SK-N-SH (cell line): ENCODE data around the gene PIP5K1C. TPM values are rescaled to one million over a fixed set of nuclear protein-coding genes. Genes with fewer than 3 reads are reported as not detected.

Source experiments
- CTCF ChIA-PET: fragments of 300-600, 350-600 bp; formaldehyde crosslinking; extraction: SDS; loops from one replicate; lab custom pipeline; 2021; lab: Yijun Ruan, JAX
- POLR2A ChIA-PET: fragments of 350-600 bp; sonication (Branson Sonifier 250); formaldehyde crosslinking; extraction: SDS; loops from one replicate; lab custom pipeline; 2020; ENCODE audit warnings: antibody characterized with exemption, inconsistent platforms; lab: Yijun Ruan, JAX
- DNase-seq: peaks from one replicate; pipeline ENCODE4 v3.0.0; 2012
- H2AFZ ChIP-seq: fragments of 200-600 bp; sonication (generic); 2 replicates; pipeline ENCODE4 v1.8.1; 2016; ENCODE audit warnings: antibody characterized with exemption, mild to moderate bottlenecking, low read depth
- H3F3A ChIP-seq: fragments of 200-600 bp; sonication (generic); replicated peaks from 2 replicates; pipeline ENCODE3; 2016; ENCODE audit warnings: antibody characterized with exemption, mild to moderate bottlenecking; ENCODE audit not compliant: insufficient read depth
- H3K27ac ChIP-seq, 2 experiments: fragments of 200-500 bp in 1 of 2; fragments of 200-600 bp in 1 of 2; sonication (Bioruptor generic) in 1 of 2; sonication (generic), shearing (Covaris generic) in 1 of 2; 2 replicates each; pipeline versions ENCODE4 v1.5.1 to v1.6.1; 2014 to 2016; ENCODE audit warnings: low read depth in 2 of 2, inconsistent platforms in 1 of 2, low read length in 1 of 2, mild to moderate bottlenecking in 1 of 2, mixed read lengths in 1 of 2
- H3K27me3 ChIP-seq: fragments of 200-600 bp; sonication (generic), shearing (Covaris generic); 2 replicates; pipeline ENCODE4 v1.6.1; 2016; ENCODE audit warnings: mixed run types; ENCODE audit not compliant: insufficient read depth
- H3K36me3 ChIP-seq, 2 experiments: fragments of 200-500 bp in 1 of 2; fragments of 200-600 bp in 1 of 2; sonication (Bioruptor generic) in 1 of 2; sonication (generic) in 1 of 2; replicated peaks in 1 of 2; 2 replicates each; pipeline versions ENCODE3 to v1.5.1; 2014 to 2016; ENCODE audit warnings: low read length in 1 of 2, mild to moderate bottlenecking in 1 of 2; ENCODE audit not compliant: insufficient read depth in 2 of 2, control insufficient read depth in 1 of 2
- H3K4me1 ChIP-seq, 2 experiments: fragments of 200-500 bp in 1 of 2; fragments of 200-600 bp in 1 of 2; sonication (Bioruptor generic) in 1 of 2; sonication (generic), shearing (Covaris generic) in 1 of 2; 2 replicates each; pipeline versions ENCODE4 v1.5.1 to v1.6.1; 2014 to 2016; ENCODE audit warnings: low read depth in 1 of 2, low read length in 1 of 2, mixed run types in 1 of 2; ENCODE audit not compliant: insufficient read depth in 2 of 2, control insufficient read depth in 1 of 2
- H3K4me2 ChIP-seq: fragments of 200-600 bp; sonication (generic), shearing (Covaris generic); 2 replicates; pipeline ENCODE4 v1.6.1; 2017; ENCODE audit warnings: mixed run types
- H3K4me3 ChIP-seq, 2 experiments: fragments of 200-500 bp in 1 of 2; fragments of 200-600 bp in 1 of 2; sonication (Bioruptor generic) in 1 of 2; sonication (generic), shearing (Covaris generic) in 1 of 2; 2 replicates each; pipeline versions ENCODE4 v1.5.1 to v1.8.1; 2014 to 2016; ENCODE audit warnings: low read depth in 2 of 2, inconsistent platforms in 1 of 2, low read length in 1 of 2, mild to moderate bottlenecking in 1 of 2, mixed read lengths in 1 of 2, moderate library complexity in 1 of 2
- H3K79me2 ChIP-seq: fragments of 200-600 bp; sonication (generic); 2 replicates; pipeline ENCODE4 v1.8.1; 2017; ENCODE audit warnings: mild to moderate bottlenecking; ENCODE audit not compliant: insufficient read depth
- H3K9ac ChIP-seq: fragments of 200-600 bp; sonication (generic); 2 replicates; pipeline ENCODE4 v1.6.1; 2017; ENCODE audit warnings: mixed run types
- H3K9me2 ChIP-seq: fragments of 200-600 bp; sonication (generic); 2 replicates; pipeline ENCODE4 v1.6.1; 2017; ENCODE audit warnings: mixed run types
- H3K9me3 ChIP-seq: fragments of 200-600 bp; sonication (generic); 2 replicates; pipeline ENCODE4 v1.6.1; 2017; ENCODE audit warnings: mixed run types, mild to moderate bottlenecking, moderate library complexity
- H4K20me1 ChIP-seq: fragments of 200-600 bp; sonication (generic); 2 replicates; pipeline ENCODE4 v1.6.1; 2017; ENCODE audit warnings: mild to moderate bottlenecking, mixed run types; ENCODE audit not compliant: insufficient read depth
- EP300 ChIP-seq, 2 experiments: IDR thresholded peaks; 2 replicates each; pipeline versions ENCODE4 v1.4.0 to v1.6.1; 2012; ENCODE audit warnings: borderline replicate concordance in 1 of 2, low read depth in 1 of 2, low read length in 1 of 2
- FOSL2 ChIP-seq: IDR thresholded peaks from 2 replicates; pipeline ENCODE4 v1.4.0; 2012; ENCODE audit warnings: low read depth, mild to moderate bottlenecking, moderate library complexity, borderline replicate concordance
- GABPA ChIP-seq: IDR thresholded peaks from 2 replicates; pipeline ENCODE4 v1.4.0; 2012; ENCODE audit warnings: low read depth, mild to moderate bottlenecking
- GATA2 ChIP-seq: sonication (generic); formaldehyde crosslinking; IDR thresholded peaks from 2 replicates; pipeline ENCODE4 v1.5.0; 2020; ENCODE audit warnings: mild to moderate bottlenecking, missing genetic modification reagents
- PBX3 ChIP-seq: IDR thresholded peaks from 2 replicates; pipeline ENCODE4; 2012
- RAD21 ChIP-seq: IDR thresholded peaks from 2 replicates; pipeline ENCODE4 v1.6.1; 2012; ENCODE audit warnings: mild to moderate bottlenecking, low read length
- RCOR1 ChIP-seq: fragments of 150-350 bp; IDR thresholded peaks from 2 replicates; pipeline ENCODE4 v1.6.1; 2017; ENCODE audit warnings: antibody characterized with exemption, low read length
- RFX5 ChIP-seq: IDR thresholded peaks from 2 replicates; pipeline ENCODE4 v1.6.1; 2012; ENCODE audit warnings: mild to moderate bottlenecking, improper control_type of control experiment, low read length
- RXRA ChIP-seq: IDR thresholded peaks from 2 replicates; pipeline ENCODE4 v1.4.0; 2012; ENCODE audit warnings: low read depth, mild to moderate bottlenecking, borderline replicate concordance
- YY1 ChIP-seq: IDR thresholded peaks from 2 replicates; pipeline ENCODE4 v1.4.0; 2012; ENCODE audit warnings: low read depth, mild to moderate bottlenecking
- WGBS: methylation state at CpG from one replicate; pipeline ENCODE4 v1.1.6; 2017; ENCODE audit warnings: low lambda C conversion rate; 5-methylcytosine and 5-hydroxymethylcytosine counted together
- polyA plus RNA-seq, 3 experiments: library from polyadenylated mRNA; depleted of rRNA; stranded (reverse); fragments of >200 nt; gene quantifications; 2 replicates each; pipeline ENCODE4 v1.2.3, GENCODE V29; 2012
- TF ChIP-seq, protein P1 (sequence below): fragments of 200-600 bp; sonication (generic); IDR thresholded peaks from 2 replicates; pipeline ENCODE4 v1.6.1; 2017; ENCODE audit warnings: antibody characterized with exemption, mild to moderate bottlenecking, moderate library complexity
- TF ChIP-seq, protein P2 (sequence below): IDR thresholded peaks from 2 replicates; pipeline ENCODE4 v1.4.0; 2012; ENCODE audit warnings: low read depth, borderline replicate concordance
- TF ChIP-seq, protein P3 (sequence below): IDR thresholded peaks from 2 replicates; pipeline ENCODE4 v1.4.0; 2012; ENCODE audit warnings: low read depth, borderline replicate concordance

Gene PIP5K1C
- polyA plus RNA-seq, 1 of the 3 experiments (the other 2 are of a cell fraction): 12.3 TPM

DNA sequence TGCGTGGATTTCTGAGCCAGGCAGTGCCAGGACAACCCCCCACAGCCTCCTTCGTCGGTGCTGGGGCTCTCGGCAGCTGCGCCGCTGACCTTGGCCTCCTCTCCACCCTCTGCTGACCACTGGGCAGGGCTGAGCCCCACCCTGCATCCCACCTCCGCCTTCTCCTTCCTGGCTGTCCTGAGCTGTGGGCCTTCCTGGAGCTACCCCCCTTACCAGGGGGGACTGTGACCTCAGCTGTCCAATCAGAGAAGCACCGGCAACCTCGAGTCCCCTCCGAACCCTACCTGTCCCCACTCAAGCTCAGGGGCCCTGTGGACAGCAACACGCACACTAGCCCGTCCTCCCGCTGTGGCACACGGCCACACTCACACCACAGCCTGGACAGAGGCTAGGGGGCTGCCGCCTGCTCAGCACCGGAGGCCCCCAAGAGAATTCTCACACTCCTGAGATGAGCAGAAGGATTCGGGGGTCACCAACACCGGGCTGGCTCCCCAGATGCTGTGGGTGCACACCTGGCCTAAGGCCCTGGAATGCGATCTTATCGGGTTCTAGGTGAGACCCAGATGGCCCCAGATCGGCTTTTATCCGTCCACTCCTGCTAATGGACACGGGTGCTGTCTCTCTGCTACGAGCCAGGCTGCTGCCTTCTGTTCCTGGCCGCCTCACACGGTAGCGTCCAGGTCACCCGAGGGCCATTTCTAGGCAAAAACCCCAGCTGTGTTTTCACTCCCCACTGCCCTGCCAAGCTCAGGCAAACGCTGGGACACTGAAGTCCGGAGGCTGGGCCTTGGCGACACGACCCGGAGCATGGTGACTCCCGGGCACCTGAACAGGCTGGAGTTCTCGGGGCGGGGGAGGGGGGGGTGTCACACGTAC, 41.2 kb downstream of the PIP5K1C start:
- Histone ChIP-seq H3K36me3 (peaks cover 0 to 10% of the 10 kb centered on the region in 2 experiments), H3K9ac (no peak overlapping the region), H3F3A (no peaks in the 10 kb centered on the region), H3K27me3 (no peaks in the 10 kb centered on the region), H3K4me1 (peaks cover 0 to 6% of the 10 kb centered on the region in 2 experiments; a peak in 1 of 4 replicates), H3K4me2 (no peak overlapping the region), H4K20me1 (no peaks in the 10 kb centered on the region), H3K79me2 (no peaks in the 10 kb centered on the region), H3K9me2 (no peaks in the 10 kb centered on the region), H3K9me3 (no peaks in the 10 kb centered on the region), H3K4me3 (no peak overlapping the region), H2AFZ (no peak overlapping the region), H3K27ac (no peak overlapping the region)
- 90% methylated on average over 18 of the region's 37 CpGs for WGBS
- ChIA-PET CTCF (interaction anchor here (0.7 to 2.6 kb wide), 2 partner anchors 41 to 49 kb away, joined by 3 to 7 read pairs; partner anchors contain the start of genes PIP5K1C and TJP3), POLR2A (no interaction called here)
- TF ChIP-seq, protein P1, sequence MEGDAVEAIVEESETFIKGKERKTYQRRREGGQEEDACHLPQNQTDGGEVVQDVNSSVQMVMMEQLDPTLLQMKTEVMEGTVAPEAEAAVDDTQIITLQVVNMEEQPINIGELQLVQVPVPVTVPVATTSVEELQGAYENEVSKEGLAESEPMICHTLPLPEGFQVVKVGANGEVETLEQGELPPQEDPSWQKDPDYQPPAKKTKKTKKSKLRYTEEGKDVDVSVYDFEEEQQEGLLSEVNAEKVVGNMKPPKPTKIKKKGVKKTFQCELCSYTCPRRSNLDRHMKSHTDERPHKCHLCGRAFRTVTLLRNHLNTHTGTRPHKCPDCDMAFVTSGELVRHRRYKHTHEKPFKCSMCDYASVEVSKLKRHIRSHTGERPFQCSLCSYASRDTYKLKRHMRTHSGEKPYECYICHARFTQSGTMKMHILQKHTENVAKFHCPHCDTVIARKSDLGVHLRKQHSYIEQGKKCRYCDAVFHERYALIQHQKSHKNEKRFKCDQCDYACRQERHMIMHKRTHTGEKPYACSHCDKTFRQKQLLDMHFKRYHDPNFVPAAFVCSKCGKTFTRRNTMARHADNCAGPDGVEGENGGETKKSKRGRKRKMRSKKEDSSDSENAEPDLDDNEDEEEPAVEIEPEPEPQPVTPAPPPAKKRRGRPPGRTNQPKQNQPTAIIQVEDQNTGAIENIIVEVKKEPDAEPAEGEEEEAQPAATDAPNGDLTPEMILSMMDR: no peak
- no peak for TF ChIP-seq PBX3
- TF ChIP-seq, protein P2, sequence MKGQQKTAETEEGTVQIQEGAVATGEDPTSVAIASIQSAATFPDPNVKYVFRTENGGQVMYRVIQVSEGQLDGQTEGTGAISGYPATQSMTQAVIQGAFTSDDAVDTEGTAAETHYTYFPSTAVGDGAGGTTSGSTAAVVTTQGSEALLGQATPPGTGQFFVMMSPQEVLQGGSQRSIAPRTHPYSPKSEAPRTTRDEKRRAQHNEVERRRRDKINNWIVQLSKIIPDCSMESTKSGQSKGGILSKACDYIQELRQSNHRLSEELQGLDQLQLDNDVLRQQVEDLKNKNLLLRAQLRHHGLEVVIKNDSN: no peak
- no peak for TF ChIP-seq RFX5
- TF ChIP-seq, protein P3, sequence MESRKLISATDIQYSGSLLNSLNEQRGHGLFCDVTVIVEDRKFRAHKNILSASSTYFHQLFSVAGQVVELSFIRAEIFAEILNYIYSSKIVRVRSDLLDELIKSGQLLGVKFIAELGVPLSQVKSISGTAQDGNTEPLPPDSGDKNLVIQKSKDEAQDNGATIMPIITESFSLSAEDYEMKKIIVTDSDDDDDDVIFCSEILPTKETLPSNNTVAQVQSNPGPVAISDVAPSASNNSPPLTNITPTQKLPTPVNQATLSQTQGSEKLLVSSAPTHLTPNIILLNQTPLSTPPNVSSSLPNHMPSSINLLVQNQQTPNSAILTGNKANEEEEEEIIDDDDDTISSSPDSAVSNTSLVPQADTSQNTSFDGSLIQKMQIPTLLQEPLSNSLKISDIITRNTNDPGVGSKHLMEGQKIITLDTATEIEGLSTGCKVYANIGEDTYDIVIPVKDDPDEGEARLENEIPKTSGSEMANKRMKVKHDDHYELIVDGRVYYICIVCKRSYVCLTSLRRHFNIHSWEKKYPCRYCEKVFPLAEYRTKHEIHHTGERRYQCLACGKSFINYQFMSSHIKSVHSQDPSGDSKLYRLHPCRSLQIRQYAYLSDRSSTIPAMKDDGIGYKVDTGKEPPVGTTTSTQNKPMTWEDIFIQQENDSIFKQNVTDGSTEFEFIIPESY: no peak
- no peak for TF ChIP-seq RAD21
- TF ChIP-seq GATA2 (CRISPR knock-in tag): no peak
- TF ChIP-seq RXRA: no peak
- no peak for TF ChIP-seq YY1
- no peak for TF ChIP-seq FOSL2
- no peak for TF ChIP-seq RCOR1
- no peak for TF ChIP-seq GABPA
- TF ChIP-seq EP300 (IDR thresholded peaks at IDR 0.05; ENCODE audit: borderline replicate concordance in 1 of 2, low read depth in 1 of 2, low read length in 1 of 2): no peak
- no peak for DNase-seq
